GM12878 (cell line): ENCODE measurements around the gene DMD. TPM values are rescaled to one million over a fixed set of nuclear protein-coding genes. Genes with fewer than 3 reads are reported as not detected.

Experiments
- IKZF2 ChIP-seq, 2 experiments: fragments of 450-650 bp; IDR thresholded peaks; 2 replicates each; pipeline ENCODE4 v1.6.1; 2017; ENCODE audit warnings: mild to moderate bottlenecking in 2 of 2, moderate library complexity in 2 of 2
- IRF3 ChIP-seq: fragments of 450-650 bp; IDR thresholded peaks from 2 replicates; pipeline ENCODE4 v1.6.1; 2014; ENCODE audit warnings: mild to moderate bottlenecking
- MLLT1 ChIP-seq: fragments of 450-650 bp; IDR thresholded peaks from 2 replicates; pipeline ENCODE4 v1.6.1; 2016; ENCODE audit warnings: mild to moderate bottlenecking
- MTA2 ChIP-seq: fragments of 450-650 bp; IDR thresholded peaks from 2 replicates; pipeline ENCODE4 v1.6.1; 2016; ENCODE audit warnings: low read depth, mild to moderate bottlenecking, moderate library complexity
- MYB ChIP-seq: fragments of 150-350 bp; IDR thresholded peaks from 2 replicates; pipeline ENCODE4 v1.6.1; 2014; ENCODE audit warnings: mild to moderate bottlenecking, low read depth, low read length, borderline replicate concordance
- RAD21 ChIP-seq: IDR thresholded peaks from 2 replicates; pipeline ENCODE4 v1.6.1; 2011; ENCODE audit warnings: mild to moderate bottlenecking, low read depth, low read length, moderate library complexity; ENCODE audit not compliant: insufficient read depth
- RCOR1 ChIP-seq: conservative IDR thresholded peaks from 2 replicates; pipeline ENCODE4 v1.6.1; 2012; ENCODE audit warnings: low read depth, low read length, improper control_type of control experiment
- RFX5 ChIP-seq: IDR thresholded peaks from 2 replicates; pipeline ENCODE4 v1.6.1; 2011; ENCODE audit warnings: low read depth, low read length, improper control_type of control experiment
- SIN3A ChIP-seq: IDR thresholded peaks from 2 replicates; pipeline ENCODE4 v1.6.1; 2012; ENCODE audit warnings: low read depth, low read length, improper control_type of control experiment
- SMARCA5 ChIP-seq: fragments of 450-650 bp; IDR thresholded peaks from 2 replicates; pipeline ENCODE4 v1.6.1; 2017; ENCODE audit warnings: mild to moderate bottlenecking
- SPI1 ChIP-seq: IDR thresholded peaks from 2 replicates; pipeline ENCODE4 v1.6.1; 2011; ENCODE audit warnings: low read depth, mild to moderate bottlenecking, low read length, moderate library complexity, borderline replicate concordance; ENCODE audit not compliant: insufficient read depth
- SREBF1 ChIP-seq: IDR thresholded peaks from 2 replicates; pipeline ENCODE4 v1.6.1; 2012; ENCODE audit warnings: mild to moderate bottlenecking, low read length
- SUZ12 ChIP-seq: fragments of 200-600 bp; sonication (generic); IDR thresholded peaks from one replicate; pipeline ENCODE4 v1.6.1; 2018; ENCODE audit warnings: antibody characterized with exemption, mild to moderate bottlenecking; ENCODE audit not compliant: unreplicated experiment
- USF2 ChIP-seq: IDR thresholded peaks from 2 replicates; pipeline ENCODE4 v1.6.1; 2011; ENCODE audit warnings: low read depth, low read length, improper control_type of control experiment, borderline replicate concordance
- WRNIP1 ChIP-seq: IDR thresholded peaks from 2 replicates; pipeline ENCODE4 v1.6.1; 2011; ENCODE audit warnings: low read depth, low read length, improper control_type of control experiment, borderline replicate concordance
- ZNF24 ChIP-seq: fragments of 450-650 bp; IDR thresholded peaks from 2 replicates; pipeline ENCODE4 v1.6.1; 2017; ENCODE audit warnings: antibody characterized with exemption, mild to moderate bottlenecking
- polyA plus RNA-seq, 11 experiments: library from polyadenylated mRNA; depleted of rRNA in 4 of 11; unstranded in 6 of 11; stranded (reverse) in 5 of 11; fragments of >200 nt; fragmentation: Nextera tagmentation in 4 of 11; fragmentation: Illumina TruSeq in 1 of 11; extraction: Ambion mirVana in 4 of 11; extraction: Trizol in 1 of 11; gene quantifications; 1 replicate in 1 of 11; 2 replicates in 10 of 11; pipeline versions ENCODE4 v1.2.1 to v1.2.3, GENCODE V29; 2011 to 2016; ENCODE audit warnings: inconsistent platforms in 2 of 11, missing spikeins in 2 of 11, low read depth in 1 of 11
- total RNA-seq, 4 experiments: library from RNA; depleted of rRNA in 3 of 4; stranded (reverse); fragments of >200 nt in 3 of 4; fragmentation: Illumina TruSeq in 1 of 4; extraction: Trizol in 1 of 4; gene quantifications; 2 replicates each; pipeline versions ENCODE4 v1.2.1 to v1.2.3, GENCODE V29; 2013 to 2021
- TF ChIP-seq, protein P1 (sequence below): fragments of 450-650 bp; formaldehyde crosslinking; IDR thresholded peaks from 2 replicates; pipeline ENCODE4 v1.5.0; 2022; ENCODE audit warnings: mild to moderate bottlenecking, missing genetic modification characterization
- TF ChIP-seq, protein P2 (sequence below): fragments of 450-650 bp; IDR thresholded peaks from 2 replicates; pipeline ENCODE4 v1.6.1; 2018; ENCODE audit warnings: borderline replicate concordance, mild to moderate bottlenecking; ENCODE audit not compliant: partially characterized antibody

The DMD gene
- total and polyA plus RNA-seq, 10 of the 15 experiments (the other 5 are each of a cell fraction or from before 2014, with no cell fraction given): 1.4 to 24.3 (median 4.3) TPM

DNA sequence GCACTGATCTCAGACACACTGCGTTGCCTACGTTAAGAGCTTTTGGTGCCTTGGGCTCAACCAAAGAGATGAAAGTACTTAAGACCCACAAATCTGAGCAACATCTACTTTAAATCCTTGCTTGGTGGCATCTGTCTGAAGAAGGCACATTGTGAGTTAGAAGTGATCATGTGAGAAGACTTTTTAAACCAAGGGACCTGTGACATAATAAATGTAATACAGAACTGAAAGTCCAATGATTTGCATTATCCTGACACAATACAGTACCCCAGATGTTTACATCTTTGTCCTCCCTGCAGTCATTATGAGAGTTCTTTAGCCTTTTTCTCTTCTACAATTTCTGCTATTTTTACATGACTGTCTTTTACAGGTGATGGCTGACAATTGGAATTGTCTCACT lies 2042.8 kb downstream of the DMD start (continued):
- TF ChIP-seq MYB (no peak), SREBF1 (no peak), SPI1 (peak; percentile 68), RCOR1 (no peak), MTA2 (peak; percentile 39; the same call in 1 of the 2 replicates), USF2 (no peak), RAD21 (no peak), SIN3A (no peak), WRNIP1 (no peak), IRF3 (no peak), MLLT1 (no peak), SMARCA5 (no peak), IKZF2 (IDR thresholded peaks at IDR 0.05) (peak in 1 of 2 experiments; percentile 22; a peak in 2 of 4 replicates), SUZ12 (no peak), ZNF24 (no peak), RFX5 (no peak)
- TF ChIP-seq, protein P1, sequence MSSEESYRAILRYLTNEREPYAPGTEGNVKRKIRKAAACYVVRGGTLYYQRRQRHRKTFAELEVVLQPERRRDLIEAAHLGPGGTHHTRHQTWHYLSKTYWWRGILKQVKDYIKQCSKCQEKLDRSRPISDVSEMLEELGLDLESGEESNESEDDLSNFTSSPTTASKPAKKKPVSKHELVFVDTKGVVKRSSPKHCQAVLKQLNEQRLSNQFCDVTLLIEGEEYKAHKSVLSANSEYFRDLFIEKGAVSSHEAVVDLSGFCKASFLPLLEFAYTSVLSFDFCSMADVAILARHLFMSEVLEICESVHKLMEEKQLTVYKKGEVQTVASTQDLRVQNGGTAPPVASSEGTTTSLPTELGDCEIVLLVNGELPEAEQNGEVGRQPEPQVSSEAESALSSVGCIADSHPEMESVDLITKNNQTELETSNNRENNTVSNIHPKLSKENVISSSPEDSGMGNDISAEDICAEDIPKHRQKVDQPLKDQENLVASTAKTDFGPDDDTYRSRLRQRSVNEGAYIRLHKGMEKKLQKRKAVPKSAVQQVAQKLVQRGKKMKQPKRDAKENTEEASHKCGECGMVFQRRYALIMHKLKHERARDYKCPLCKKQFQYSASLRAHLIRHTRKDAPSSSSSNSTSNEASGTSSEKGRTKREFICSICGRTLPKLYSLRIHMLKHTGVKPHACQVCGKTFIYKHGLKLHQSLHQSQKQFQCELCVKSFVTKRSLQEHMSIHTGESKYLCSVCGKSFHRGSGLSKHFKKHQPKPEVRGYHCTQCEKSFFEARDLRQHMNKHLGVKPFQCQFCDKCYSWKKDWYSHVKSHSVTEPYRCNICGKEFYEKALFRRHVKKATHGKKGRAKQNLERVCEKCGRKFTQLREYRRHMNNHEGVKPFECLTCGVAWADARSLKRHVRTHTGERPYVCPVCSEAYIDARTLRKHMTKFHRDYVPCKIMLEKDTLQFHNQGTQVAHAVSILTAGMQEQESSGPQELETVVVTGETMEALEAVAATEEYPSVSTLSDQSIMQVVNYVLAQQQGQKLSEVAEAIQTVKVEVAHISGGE (CRISPR knock-in tag): no peak
- TF ChIP-seq, protein P2, sequence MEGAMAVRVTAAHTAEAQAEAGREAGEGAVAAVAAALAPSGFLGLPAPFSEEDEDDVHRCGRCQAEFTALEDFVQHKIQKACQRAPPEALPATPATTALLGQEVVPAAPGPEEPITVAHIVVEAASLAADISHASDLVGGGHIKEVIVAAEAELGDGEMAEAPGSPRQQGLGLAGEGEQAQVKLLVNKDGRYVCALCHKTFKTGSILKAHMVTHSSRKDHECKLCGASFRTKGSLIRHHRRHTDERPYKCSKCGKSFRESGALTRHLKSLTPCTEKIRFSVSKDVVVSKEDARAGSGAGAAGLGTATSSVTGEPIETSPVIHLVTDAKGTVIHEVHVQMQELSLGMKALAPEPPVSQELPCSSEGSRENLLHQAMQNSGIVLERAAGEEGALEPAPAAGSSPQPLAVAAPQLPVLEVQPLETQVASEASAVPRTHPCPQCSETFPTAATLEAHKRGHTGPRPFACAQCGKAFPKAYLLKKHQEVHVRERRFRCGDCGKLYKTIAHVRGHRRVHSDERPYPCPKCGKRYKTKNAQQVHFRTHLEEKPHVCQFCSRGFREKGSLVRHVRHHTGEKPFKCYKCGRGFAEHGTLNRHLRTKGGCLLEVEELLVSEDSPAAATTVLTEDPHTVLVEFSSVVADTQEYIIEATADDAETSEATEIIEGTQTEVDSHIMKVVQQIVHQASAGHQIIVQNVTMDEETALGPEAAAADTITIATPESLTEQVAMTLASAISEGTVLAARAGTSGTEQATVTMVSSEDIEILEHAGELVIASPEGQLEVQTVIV: no peak
